ENCODE results near the gene GPR155.
"Not testable (repeated sequence)": the region's sequence is repeated elsewhere in the genome, so short reads cannot be mapped to it uniquely, and the experiment has no call there.

Gene GPR155

DNA sequence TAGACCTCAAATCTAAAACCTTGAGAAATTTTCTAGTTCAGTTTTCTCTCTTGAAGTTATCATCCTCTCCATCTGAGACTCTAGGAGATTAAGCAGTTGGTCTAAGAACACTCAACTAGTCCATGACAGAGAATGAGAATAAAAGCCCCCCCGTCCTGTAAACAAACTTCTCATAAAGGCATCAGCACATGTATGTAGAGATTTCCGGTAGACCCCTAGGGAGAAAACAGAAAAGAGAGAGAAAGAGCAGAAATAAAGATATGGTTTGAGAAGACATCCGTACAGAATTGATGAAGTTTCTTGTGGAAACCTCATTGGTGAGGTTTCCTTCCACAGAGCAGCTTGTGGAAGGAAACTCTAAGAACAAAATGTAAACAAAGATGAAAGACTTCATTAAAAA, 3.2 kb upstream of the GPR155 start:
- DNase-seq (ENCODE audit: low read depth): no peak

DNA sequence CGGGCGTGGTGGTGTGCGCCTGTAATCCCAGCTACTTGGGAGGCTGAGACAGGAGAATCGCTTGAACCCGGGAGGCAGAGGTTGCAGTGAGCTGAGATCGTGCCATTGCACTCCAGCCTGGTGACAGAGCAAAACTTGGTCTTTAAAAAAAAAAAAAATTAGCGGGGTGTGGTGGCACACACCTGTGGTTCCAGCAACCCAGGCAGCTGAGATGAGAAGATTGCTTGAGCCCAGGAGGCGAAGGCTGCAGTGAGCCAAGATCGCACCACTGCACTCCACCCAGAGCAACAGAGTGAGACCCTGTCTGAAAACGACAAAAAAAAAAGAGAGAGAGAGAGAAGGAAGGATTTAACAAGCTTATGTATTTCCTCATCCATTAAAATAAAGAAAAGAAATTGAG, 2.7 kb upstream of the GPR155 start:
- DNase-seq (ENCODE audit: low read depth): not testable (repeated sequence)

DNA sequence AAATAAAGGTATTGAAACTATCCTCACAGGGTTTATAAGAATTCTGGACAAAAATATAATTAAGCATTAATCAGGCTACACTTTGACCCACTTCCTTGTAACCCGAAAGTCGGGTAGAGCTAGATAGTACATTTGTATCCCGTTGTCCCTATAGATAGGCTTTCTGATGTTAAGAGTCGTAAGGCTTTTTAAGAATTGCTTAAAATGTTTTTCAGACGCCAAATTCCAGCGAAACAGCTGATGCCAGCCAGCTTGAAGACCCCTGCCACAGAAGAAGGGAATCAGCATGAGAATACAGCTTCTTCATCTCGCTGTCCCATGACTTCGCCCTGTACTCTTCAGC, 962 bp upstream of the GPR155 start:
- no peak for DNase-seq (ENCODE audit: low read depth)

DNA sequence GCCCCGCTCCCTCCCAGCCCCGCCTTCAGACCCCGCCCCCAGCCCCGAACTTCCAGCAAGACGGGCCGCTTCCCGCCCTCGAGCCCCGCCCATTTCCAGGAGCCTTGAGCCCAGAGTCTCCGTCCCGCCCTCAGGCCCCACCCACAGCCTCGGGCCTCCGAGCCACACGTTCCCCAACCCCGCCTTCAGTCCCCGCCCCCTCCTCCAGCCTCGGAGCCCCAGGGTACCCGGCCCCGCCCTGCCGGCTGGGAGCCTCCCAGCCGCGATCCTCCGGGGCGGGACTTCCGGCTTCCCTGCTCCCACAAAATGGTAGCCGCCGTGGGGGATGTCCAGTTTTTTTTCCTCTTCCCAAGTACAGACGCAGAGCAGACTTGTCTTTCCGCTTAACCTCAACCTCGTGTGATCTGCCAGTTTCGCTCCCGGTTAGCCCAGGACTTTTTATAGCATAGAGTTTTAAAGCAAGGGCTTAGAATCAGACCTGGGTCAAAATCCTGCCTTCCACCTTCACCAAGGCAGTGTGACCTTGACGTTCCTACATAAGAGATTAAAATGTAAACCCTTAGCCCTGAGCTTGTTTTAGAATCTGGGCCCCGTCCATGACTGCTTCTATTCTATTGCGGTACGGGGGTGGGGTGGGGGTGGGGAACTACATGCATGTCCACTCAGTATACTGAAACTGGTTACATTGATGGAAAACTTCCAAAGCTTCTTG, 435 bp upstream of the GPR155 start:
- DNase-seq (ENCODE audit: low read depth): peak; percentile 99

DNA sequence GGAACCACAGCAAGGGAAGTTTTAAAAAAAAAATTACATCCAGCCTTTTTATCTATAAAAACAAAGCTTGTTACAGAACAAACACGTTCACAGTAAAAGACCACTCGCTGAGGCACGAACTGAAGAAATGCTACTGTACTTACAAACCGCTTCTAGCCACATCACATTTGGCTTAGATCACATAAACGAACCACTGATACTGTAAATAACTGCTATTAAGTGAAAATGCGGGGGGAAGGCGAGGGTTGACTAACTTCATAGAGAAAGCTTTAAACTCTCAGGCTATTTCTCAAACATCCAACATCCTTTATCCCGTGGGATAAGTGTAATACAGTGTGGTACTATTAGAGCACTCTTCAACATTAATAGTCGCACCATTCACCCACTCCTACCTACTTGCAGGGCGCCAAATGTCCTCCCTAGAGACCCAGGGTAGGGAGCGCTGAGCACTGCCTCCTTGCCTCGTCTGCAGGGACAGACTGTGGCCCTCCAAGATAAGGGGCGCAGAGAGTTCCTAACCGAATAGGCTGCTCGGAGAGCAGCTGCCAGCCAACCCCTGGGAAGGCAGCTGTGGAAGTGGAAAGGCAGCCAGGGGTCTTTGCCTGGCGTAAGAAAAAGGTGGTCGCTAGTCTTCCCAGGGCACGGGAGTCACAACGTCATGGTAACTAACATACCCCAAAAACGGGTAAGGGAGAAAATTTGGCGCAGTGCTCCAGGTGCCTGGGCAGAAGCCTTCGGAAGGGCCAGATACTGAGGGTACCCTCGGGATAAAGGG, 854 bp downstream of the GPR155 start:
- DNase-seq (ENCODE audit: low read depth): peak; percentile 26

DNA sequence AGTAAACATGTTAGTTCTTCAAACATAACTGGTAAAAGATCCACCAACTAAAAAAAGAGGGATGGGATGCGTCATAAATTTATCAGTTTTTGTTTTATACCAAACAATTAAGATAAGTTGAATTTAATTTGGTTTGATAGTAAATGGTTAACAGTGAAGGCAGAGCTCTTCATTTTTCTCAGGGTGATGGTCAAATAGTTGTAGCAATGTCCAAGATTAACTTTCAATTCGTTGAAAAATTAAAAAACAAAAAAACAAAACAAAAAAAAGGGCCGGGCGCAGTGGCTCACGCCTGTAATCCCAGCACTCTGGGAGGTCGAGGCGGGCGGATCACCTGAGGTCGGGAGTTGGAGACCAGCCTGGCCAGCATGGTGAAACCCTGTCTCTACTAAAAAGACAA, 1.8 kb downstream of the GPR155 start:
- DNase-seq (ENCODE audit: low read depth): not testable (repeated sequence)

DNA sequence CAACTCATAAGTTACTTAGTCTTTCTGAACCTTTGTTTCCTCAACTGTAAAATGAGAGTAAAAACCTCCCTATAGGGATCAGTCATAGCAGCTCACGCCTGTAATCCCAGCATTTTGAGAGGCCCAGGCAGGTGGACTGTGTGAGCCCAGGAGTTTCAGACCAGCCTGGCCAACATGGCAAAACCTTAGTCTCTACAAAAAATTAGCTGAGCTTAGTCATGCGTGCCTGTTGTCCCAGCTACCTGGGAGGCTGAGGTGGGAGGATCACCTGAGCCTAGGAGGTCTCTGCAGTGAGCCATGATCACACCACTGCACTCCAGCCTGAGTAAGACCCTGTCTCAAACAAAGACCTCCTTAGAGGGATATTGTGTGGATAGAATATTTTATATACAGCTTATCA, 2.3 kb downstream of the GPR155 start:
- no peak for DNase-seq (ENCODE audit: low read depth)

DNA sequence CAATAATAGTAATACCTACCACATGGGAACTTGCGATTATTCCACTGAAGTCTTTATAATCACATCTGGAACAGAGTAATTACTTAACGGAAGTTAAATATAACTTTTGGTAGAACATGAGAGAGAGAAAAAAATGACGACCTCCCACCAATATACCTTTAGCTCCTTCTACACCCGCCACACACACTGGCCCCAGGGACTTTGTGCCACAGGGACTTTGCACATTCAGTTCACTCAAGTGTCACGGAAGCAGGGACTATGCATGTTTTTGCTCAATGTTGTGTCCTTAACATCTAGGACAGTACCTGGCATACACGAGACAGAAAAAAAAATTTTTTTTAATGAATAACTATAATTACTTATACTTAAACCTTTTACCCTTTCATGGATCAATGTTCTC, 4.0 kb downstream of the GPR155 start:
- no peak for DNase-seq (ENCODE audit: low read depth)

DNA sequence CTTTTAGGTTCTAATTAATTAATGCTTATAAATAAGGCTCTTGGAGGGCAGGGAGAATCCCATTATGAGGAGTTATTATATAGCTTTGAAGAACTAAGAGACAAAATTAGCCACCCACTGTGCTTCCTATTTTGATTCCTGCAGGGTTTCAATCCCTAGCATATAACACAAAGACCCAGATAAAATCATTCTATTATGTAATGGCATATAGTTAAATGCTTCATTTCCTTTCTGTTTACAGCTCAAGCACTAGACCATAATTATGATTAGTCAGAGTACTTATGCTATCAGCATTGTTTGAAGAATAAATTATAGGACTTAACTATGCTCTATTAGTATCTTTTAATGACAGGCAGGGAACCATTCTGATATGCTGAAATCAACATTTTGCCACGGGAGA, 9.1 kb downstream of the GPR155 start:
- no peak for DNase-seq (ENCODE audit: low read depth)

DNA sequence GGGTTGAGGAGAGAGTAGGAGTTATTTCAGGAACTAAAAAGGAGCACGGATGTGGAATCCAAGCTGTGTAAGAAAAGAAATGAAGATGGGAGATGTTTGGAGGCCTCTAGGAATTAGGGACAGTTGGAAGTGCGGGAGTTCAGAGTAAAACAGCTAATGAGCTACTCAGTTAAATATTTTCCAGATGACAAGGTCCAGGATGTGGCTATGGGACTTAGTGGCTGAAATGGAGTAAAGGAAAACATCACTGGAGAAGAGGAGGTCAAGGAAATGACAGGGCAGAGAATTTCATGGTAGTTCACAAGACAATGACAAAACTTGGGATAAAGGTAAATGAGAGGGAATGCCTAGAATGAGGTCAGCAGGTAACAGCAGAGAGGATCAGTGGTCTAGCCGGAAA, 13.0 kb downstream of the GPR155 start:
- no peak for DNase-seq (ENCODE audit: low read depth)

DNA sequence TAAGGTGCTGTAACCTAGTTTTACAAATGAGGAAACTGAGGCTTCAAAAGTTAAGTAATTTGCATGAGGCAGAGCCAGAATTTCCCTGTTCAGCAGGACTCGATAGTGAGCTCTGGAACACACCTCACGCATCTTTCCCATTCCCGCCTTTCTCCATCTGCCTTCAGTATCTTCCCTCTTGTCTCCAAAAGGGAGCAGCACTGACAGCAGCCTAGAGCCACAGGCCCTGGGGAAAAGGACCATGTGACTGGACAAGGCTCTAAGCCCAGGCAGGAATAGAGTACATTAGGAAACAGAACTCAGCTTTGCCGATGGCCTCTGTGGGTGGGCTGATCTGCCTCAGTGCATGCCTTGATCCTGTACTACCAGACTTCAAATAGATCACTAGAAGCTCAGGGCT, 21.5 kb downstream of the GPR155 start:
- no peak for DNase-seq (ENCODE audit: low read depth)

DNA sequence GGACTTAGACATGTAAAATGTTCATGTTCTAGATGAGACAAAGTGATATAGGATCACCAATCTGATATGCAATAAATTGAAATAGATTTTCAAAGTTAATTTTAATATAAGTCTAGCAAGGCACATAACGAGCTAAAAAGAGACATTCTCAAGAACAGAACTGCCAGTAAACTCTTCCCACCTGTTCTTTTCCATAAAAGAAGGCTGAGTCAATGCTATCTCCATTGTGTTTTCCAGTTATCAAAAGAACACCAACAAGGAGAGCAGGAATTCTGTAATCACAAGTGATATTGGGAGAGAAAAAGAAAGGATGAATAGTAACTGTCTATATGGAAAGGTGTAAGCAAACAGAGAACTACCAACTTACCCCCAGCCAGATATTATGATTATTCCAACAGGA, 25.6 kb downstream of the GPR155 start:
- DNase-seq (ENCODE audit: low read depth): no peak

DNA sequence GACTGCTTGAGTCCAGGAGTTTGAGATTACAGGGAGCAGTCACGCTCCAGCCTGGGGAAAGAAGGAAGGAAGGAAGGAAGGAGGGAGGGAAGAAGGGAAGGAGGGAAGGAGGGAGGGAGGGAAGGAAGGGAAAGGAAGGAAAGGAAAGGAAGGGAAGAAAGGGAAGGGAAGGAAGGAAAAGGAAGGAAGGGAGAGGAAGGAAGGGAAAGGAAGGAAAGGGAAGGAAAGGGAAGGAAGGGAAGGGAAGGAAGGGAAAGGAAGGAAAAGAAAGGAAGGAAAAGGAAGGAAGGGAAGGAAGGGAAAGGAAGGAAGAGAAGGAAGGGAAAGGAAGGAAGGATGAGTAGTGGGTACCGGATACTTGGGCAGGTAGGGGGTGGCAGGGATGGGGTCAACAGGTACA, 32.3 kb downstream of the GPR155 start:
- no peak for DNase-seq (ENCODE audit: low read depth)

DNA sequence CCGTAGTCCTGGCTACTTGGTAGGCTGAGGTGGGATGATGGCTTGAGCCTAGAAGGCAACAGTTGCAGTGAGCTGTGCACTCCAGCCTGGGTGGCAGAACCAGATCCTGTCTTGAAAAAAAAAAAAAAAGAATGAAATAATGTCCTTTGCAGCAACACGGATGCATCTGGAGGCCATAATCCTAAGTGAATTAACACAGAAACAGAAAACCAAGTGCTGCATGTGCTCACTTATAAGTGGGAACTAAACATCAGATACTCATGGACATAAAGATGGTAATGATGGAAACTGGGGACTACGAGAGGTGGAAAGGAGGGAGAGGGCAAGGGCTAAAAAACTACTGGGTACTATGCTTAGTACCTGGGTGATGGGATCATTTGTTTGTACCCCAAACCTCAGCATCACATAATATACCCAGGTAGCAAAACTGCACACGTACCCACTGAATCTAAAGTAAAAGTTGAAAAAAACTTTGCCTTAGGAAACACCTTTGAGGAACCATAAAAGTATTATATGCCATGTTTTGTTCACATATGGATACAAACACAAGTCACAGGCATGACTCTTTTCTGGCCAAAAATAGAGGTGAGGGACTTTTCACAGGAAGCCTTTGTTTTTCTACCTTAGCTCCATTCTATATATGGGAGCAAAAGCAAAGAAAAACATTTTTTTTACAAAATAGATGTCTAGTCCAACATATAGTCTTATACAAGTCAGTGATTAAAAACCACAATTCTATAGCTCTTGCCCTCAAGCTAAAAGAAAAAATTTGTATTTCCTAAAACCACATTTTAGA, 36.6 kb downstream of the GPR155 start:
- no peak for DNase-seq (ENCODE audit: low read depth)

DNA sequence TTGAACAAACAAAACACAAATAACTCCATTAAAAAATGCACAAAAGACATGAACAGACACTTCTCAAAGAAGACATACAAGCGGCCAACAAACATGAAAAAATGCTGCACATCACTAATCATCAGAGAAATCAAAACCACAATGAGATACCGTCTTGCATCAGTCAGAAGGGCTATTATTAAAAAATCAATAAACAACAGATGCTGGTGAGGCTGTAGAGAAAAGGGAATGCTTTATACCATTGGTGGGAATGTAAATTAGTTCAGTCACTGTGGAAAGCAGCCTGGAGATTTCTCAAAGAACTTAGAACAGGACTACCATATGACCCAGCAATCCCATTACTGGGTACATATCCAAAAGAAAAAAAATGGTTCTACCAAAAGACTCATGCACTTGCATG, 37.8 kb downstream of the GPR155 start:
- no peak for DNase-seq (ENCODE audit: low read depth)

DNA sequence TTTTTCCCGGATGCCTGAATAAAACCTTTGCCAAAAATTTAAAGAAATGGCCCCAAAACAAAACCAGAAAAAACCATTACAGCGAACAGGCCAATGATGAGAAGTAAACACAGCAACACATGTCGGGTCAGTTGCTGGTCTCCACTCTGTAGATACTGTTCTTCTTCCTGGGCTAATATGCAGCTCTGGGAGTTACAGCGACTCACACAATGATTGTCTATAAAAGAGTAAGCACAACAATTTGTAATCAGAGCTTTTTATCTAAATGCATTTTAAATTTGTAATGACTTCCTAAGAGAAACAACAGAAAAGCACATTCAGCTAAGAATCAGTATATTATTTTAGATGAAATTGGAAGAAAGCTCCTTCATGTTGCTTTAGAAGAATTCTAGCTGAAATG, 40.3 kb downstream of the GPR155 start:
- no peak for DNase-seq (ENCODE audit: low read depth)

DNA sequence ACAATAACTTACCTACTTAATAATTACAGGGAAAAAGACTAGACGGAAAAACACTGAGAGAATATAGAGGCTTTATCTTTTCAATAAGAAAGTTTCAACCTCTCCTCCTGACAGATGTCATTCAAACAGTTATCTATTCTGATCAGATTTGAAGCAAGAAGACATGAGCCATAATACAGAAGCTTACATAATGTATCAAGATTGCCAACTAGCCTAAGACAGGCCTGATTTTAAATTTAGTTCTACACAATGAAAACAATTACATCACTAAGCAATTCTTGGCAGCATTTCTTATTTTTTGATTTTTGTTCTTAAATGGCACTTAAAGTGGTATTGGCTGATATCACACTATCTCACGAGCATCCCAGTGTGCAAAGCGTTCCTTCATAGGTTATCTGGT, 41.6 kb downstream of the GPR155 start:
- no peak for DNase-seq (ENCODE audit: low read depth)

DNA sequence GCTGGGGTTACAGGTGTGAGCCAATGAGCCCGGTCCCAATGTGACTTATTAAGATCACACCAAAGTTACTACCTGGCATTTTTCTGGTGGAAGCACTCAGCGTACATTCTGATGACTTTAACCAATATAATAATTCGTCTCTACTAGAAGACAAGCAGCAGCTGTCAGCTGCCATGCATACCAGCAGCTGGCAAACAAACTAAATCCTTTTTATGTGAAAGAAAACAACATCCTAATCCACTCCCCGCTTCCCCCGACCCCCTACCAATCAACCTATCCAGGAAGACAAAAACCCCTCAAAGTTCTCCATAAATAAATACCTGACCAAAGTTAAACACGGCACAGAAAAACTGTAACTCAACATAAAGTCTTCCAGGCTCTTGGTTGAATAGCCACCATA, 42.1 kb downstream of the GPR155 start:
- DNase-seq (ENCODE audit: low read depth): no peak

DNA sequence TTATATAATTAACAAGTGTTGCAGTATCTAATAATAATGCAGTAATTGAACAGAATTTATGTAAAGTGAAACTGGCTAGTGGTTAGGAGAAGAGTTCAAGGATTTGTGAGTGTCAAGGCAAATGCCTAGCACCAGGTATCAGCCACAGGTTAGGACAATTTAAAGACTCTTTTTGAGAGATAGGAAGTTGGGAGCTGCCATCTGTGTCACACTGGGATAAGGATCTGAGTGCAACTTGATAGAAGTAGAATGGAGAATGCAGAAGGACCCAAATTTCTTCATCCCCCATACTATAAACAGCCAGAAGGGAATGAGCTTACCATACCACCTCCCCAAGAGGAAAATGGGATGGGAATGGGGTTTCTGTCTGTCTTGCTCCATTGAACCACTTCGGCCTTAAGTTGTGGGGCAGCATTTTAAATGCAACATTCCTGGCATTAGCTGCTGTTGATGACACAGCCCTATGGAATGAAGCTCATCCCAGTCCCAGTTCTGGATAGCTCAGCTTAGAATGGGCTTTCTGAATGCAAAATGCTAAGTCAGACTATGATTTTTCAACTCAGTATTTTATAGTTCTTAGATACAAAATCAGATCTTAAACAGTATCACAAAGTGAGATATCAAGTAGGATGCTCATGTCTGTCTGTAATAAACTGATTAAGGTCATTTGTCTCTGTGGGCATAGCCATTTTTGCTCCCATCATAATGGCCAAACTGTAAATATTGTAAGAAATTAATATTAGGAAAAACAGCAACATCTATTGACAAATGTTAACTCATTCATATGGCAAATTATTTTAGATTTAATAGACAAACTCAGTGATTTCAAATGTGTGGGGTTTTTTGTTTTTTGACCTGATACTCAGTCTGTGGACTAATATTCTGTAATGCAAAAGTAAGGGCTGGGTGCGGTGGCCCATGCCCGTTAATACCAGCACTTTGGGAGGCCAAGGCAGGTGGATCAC, 44.0 kb downstream of the GPR155 start:
- DNase-seq (ENCODE audit: low read depth): no peak

DNA sequence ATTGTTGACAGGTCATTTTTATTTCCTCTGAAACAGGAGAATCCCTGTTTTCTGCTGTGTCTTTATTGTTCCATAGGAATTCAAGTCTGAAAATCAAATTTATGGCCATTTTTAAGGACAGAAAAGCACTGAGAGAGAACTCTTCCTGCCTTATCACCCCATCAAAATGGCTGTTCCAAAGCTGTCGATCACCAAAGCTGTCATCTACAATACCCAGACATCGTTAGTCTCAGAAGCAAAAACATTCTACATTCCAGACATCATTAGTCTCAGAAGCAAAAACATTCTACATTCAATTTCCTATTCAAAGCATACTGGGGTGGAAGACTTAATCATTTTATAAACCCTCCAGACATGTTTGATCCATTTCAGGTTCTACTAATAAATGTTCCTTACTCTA, 46.9 kb downstream of the GPR155 start:
- DNase-seq (ENCODE audit: low read depth): no peak

DNA sequence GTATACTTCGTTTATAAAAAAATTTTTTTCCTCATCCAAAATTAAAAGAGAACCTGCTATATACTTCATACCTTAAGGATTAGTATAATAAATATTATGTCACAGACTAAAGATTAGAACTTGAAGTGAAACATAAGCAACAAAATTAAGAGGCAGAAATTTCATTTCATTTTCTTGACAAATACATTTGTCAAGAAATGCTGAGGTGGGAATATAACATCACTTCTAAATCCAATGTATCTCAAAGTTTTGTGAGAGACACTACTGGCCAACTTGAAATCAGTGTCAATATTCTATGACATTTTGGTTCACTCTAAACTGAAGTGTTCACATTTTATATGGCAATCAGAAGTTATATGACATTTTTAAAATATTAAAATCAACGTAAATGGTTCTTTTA, 47.5 kb downstream of the GPR155 start:
- no peak for DNase-seq (ENCODE audit: low read depth)
